WTC11 (cell line): ENCODE results near the gene CCDC60. TPM values are rescaled to one million over a fixed set of nuclear protein-coding genes. Genes with fewer than 3 reads are reported as not detected.

Experiments used
- ATAC-seq: fragments of 200-7000 bp; cut with Tn5 transposase; 2 replicates; pipeline ENCODE4 v1.10.0; 2021; ENCODE audit warnings: mild to moderate bottlenecking, moderate library complexity
- CTCF ChIA-PET: fragments of 300-600 bp; sonication (Branson Sonifier 250); formaldehyde crosslinking; loops from one replicate; lab custom pipeline; 2021; ENCODE audit warnings: antibody characterized with exemption; lab: Charles Lee
- POLR2A ChIA-PET: fragments of 350-600 bp; sonication (Branson Sonifier 250); formaldehyde crosslinking; loops from one replicate; lab custom pipeline; 2021; ENCODE audit warnings: antibody characterized with exemption; lab: Charles Lee
- DNase-seq: peaks from one replicate; pipeline ENCODE4 v3.0.0; 2021; ENCODE audit warnings: low spot score
- H3K27ac Mint-ChIP-seq: 2 replicates; pipeline ENCODE4 v1.8.0; 2021; ENCODE audit warnings: mixed read lengths
- H3K27me3 Mint-ChIP-seq: 2 replicates; pipeline ENCODE4 v1.8.0; 2021; ENCODE audit warnings: low read depth, mild to moderate bottlenecking, moderate library complexity, mixed read lengths
- H3K36me3 Mint-ChIP-seq: 2 replicates; pipeline ENCODE4 v1.8.0; 2021; ENCODE audit warnings: mixed read lengths
- H3K4me1 Mint-ChIP-seq: 2 replicates; pipeline ENCODE4 v1.8.0; 2022; ENCODE audit warnings: mixed read lengths
- H3K4me3 Mint-ChIP-seq: 2 replicates; pipeline ENCODE4 v1.8.0; 2021; ENCODE audit warnings: mild to moderate bottlenecking, moderate library complexity, mixed read lengths
- H3K9me3 Mint-ChIP-seq: 2 replicates; pipeline ENCODE4 v1.8.0; 2021; ENCODE audit warnings: mixed read lengths
- CTCF ChIP-seq: fragments of 200-600 bp; IDR thresholded peaks from 2 replicates; pipeline ENCODE4 v1.8.0; 2022; ENCODE audit warnings: antibody characterized with exemption
- E2F1 ChIP-seq: sonication (generic); formaldehyde crosslinking; IDR thresholded peaks from 2 replicates; pipeline ENCODE4 v1.8.0; 2022; ENCODE audit warnings: mild to moderate bottlenecking, missing genetic modification reagents
- EMX1 ChIP-seq: fragments of 250-450 bp; sonication (Bioruptor Pico); IDR thresholded peaks from 2 replicates; pipeline ENCODE4 v1.8.0; 2021; ENCODE audit warnings: mild to moderate bottlenecking
- FOXP1 ChIP-seq: sonication (generic); formaldehyde crosslinking; IDR thresholded peaks from 2 replicates; pipeline ENCODE4 v1.8.0; 2022; ENCODE audit warnings: missing genetic modification reagents, mild to moderate bottlenecking, moderate library complexity, borderline replicate concordance
- HMGA2 ChIP-seq: fragments of 250-450 bp; sonication (Bioruptor Pico); IDR thresholded peaks from 2 replicates; pipeline ENCODE4 v1.4.0; 2021; ENCODE audit warnings: mild to moderate bottlenecking, moderate library complexity
- HMGXB4 ChIP-seq: sonication (generic); formaldehyde crosslinking; IDR thresholded peaks from 2 replicates; pipeline ENCODE4 v1.8.1; 2023; ENCODE audit warnings: mild to moderate bottlenecking, moderate library complexity, missing genetic modification reagents
- JAZF1 ChIP-seq: fragments of 250-450 bp; sonication (Bioruptor Pico); IDR thresholded peaks from 2 replicates; pipeline ENCODE4 v1.9.0; 2021; ENCODE audit warnings: moderate library complexity, mild to moderate bottlenecking, inconsistent platforms
- JUN ChIP-seq: sonication (generic); formaldehyde crosslinking; IDR thresholded peaks from 2 replicates; pipeline ENCODE4 v1.8.0; 2023; ENCODE audit warnings: mild to moderate bottlenecking, missing genetic modification reagents
- KAT7 ChIP-seq: sonication (generic); formaldehyde crosslinking; IDR thresholded peaks from 2 replicates; pipeline ENCODE4 v1.8.1; 2023; ENCODE audit warnings: missing genetic modification reagents, mild to moderate bottlenecking, borderline replicate concordance
- NR2C2 ChIP-seq: sonication (generic); formaldehyde crosslinking; IDR thresholded peaks from 2 replicates; pipeline ENCODE4 v1.8.0; 2022; ENCODE audit warnings: mild to moderate bottlenecking, missing genetic modification reagents
- PRDM15 ChIP-seq: sonication (generic); formaldehyde crosslinking; IDR thresholded peaks from 2 replicates; pipeline ENCODE4 v1.8.0; 2022; ENCODE audit warnings: missing genetic modification reagents
- PREB ChIP-seq: sonication (generic); formaldehyde crosslinking; IDR thresholded peaks from 2 replicates; pipeline ENCODE4 v1.8.1; 2022; ENCODE audit warnings: mild to moderate bottlenecking, missing genetic modification reagents, moderate library complexity, borderline replicate concordance
- TCF7 ChIP-seq: sonication (generic); formaldehyde crosslinking; IDR thresholded peaks from 2 replicates; pipeline ENCODE4 v1.8.0; 2022; ENCODE audit warnings: mild to moderate bottlenecking, low read depth, missing genetic modification reagents, moderate library complexity
- TP53 ChIP-seq: sonication (generic); formaldehyde crosslinking; IDR thresholded peaks from 2 replicates; pipeline ENCODE4 v1.8.1; 2023; ENCODE audit warnings: mild to moderate bottlenecking, missing genetic modification reagents
- USF2 ChIP-seq: sonication (generic); formaldehyde crosslinking; IDR thresholded peaks from 2 replicates; pipeline ENCODE4 v1.8.1; 2023; ENCODE audit warnings: mild to moderate bottlenecking, missing genetic modification reagents, moderate library complexity
- ZBTB43 ChIP-seq: sonication (generic); formaldehyde crosslinking; IDR thresholded peaks from 2 replicates; pipeline ENCODE4 v1.8.1; 2023; ENCODE audit warnings: mild to moderate bottlenecking, missing genetic modification reagents
- ZNF219 ChIP-seq: sonication (generic); formaldehyde crosslinking; IDR thresholded peaks from 2 replicates; pipeline ENCODE4 v1.8.0; 2023; ENCODE audit warnings: missing genetic modification reagents, mild to moderate bottlenecking, borderline replicate concordance
- ZNF317 ChIP-seq: sonication (generic); formaldehyde crosslinking; IDR thresholded peaks from 2 replicates; pipeline ENCODE4 v1.8.1; 2023; ENCODE audit warnings: low read depth, mild to moderate bottlenecking, moderate library complexity, missing genetic modification reagents, borderline replicate concordance
- ZNF423 ChIP-seq: fragments of 250-450 bp; sonication (Bioruptor Pico); IDR thresholded peaks from 2 replicates; pipeline ENCODE4 v2.1.2; 2022; ENCODE audit warnings: mild to moderate bottlenecking, moderate library complexity
- ZSCAN18 ChIP-seq: fragments of 250-450 bp; sonication (Bioruptor Pico); IDR thresholded peaks from 2 replicates; pipeline ENCODE4 v2.1.2; 2022; ENCODE audit warnings: mild to moderate bottlenecking, moderate library complexity
- total RNA-seq: library from RNA; stranded (reverse); gene quantifications from 3 replicates; pipeline ENCODE4 v1.2.3, GENCODE V29; 2021

CCDC60 gene
- total RNA-seq, 1 experiment from 2014 or later: 1.1 TPM

- DNase-seq (no peak), ATAC-seq (no peak)
- ChIA-PET CTCF (interaction anchor here (1.1 to 2.0 kb wide), 2 partner anchors 41 to 71 kb away, joined by 3 to 5 read pairs; no protein-coding TSS in a partner anchor), POLR2A (interaction anchor here (0.7 kb wide), 1 partner anchor 18 kb away, joined by 3 read pairs; no protein-coding TSS in a partner anchor)
- H3K9me3 Mint-ChIP-seq: no peaks in the 10 kb centered on the region
- H3K4me1 Mint-ChIP-seq: peaks cover 31% of the 10 kb centered on the region
- TF ChIP-seq HMGA2: no peak
- no peak for TF ChIP-seq ZNF219 (CRISPR knock-in tag)
- no peak for TF ChIP-seq PREB (CRISPR knock-in tag)
- TF ChIP-seq TP53 (CRISPR knock-in tag): no peak
- no peak for TF ChIP-seq ZNF317 (CRISPR knock-in tag)
- no peak for TF ChIP-seq CTCF
- no peak for TF ChIP-seq E2F1
- no peak for TF ChIP-seq TCF7 (CRISPR knock-in tag)
- TF ChIP-seq FOXP1 (CRISPR knock-in tag): no peak
- TF ChIP-seq USF2 (CRISPR knock-in tag): no peak
- no peak for TF ChIP-seq PRDM15 (CRISPR knock-in tag)
- no peak for TF ChIP-seq JAZF1 (CRISPR knock-in tag)
- TF ChIP-seq EMX1: no peak
- TF ChIP-seq ZNF423 (CRISPR knock-in tag): no peak
- H3K27me3 Mint-ChIP-seq: no peaks in the 10 kb centered on the region
- H3K4me3 Mint-ChIP-seq: no peak overlapping the region
- H3K36me3 Mint-ChIP-seq: no peaks in the 10 kb centered on the region
- no peak overlapping the region for H3K27ac Mint-ChIP-seq
Observed at GRCh38 chr12:119372540-119372939, 38.0 kb downstream of the CCDC60 start.

GRCh38 chr12:119373001-119373400 is 38.5 kb downstream of the CCDC60 start:
- no peak for TF ChIP-seq JUN (CRISPR knock-in tag)
- TF ChIP-seq HMGXB4 (CRISPR knock-in tag): no peak
- no peak for TF ChIP-seq NR2C2
- no peak for TF ChIP-seq ZBTB43 (CRISPR knock-in tag)
- TF ChIP-seq ZSCAN18 (CRISPR knock-in tag): no peak
- TF ChIP-seq KAT7 (CRISPR knock-in tag): no peak
- Mint-ChIP-seq H3K4me3 (no peak overlapping the region), H3K4me1 (peaks cover 28% of the 10 kb centered on the region), H3K27me3 (no peaks in the 10 kb centered on the region), H3K27ac (no peak overlapping the region), H3K36me3 (no peaks in the 10 kb centered on the region), H3K9me3 (no peaks in the 10 kb centered on the region)
- ChIA-PET CTCF (interaction anchor here (2.0 kb wide), 1 partner anchor 71 kb away, joined by 5 read pairs; no protein-coding TSS in a partner anchor), POLR2A (interaction anchor here (0.7 kb wide), 1 partner anchor 17 kb away, joined by 3 read pairs; no protein-coding TSS in a partner anchor)
- ATAC-seq (no peak), DNase-seq (no peak)
